Brain microvascular endothelial cell (primary cell): Measurements from ENCODE around the gene PTPRO.

Experiments used
- DNase-seq: peaks from one replicate; pipeline ENCODE4 v3.0.0-alpha.2; 2020
- H3K27ac ChIP-seq: fragments of 250-450 bp; sonication (Bioruptor Pico); 2 replicates; pipeline ENCODE4 v1.5.1; 2020; ENCODE audit warnings: mild to moderate bottlenecking, moderate library complexity
- H3K27me3 ChIP-seq: fragments of 250-450 bp; sonication (Bioruptor Pico); replicated peaks from 2 replicates; pipeline ENCODE4 v1.5.1; 2020; ENCODE audit warnings: mild to moderate bottlenecking
- H3K36me3 ChIP-seq: fragments of 250-450 bp; sonication (Bioruptor Pico); replicated peaks from 2 replicates; pipeline ENCODE4 v1.5.1; 2020; ENCODE audit warnings: mild to moderate bottlenecking
- H3K4me3 ChIP-seq: 2 replicates; pipeline ENCODE4 v1.5.1; 2011; ENCODE audit warnings: low read depth, mild to moderate bottlenecking, control low read depth, low read length, moderate library complexity
- in situ Hi-C: cut with HindIII; loops from 2 replicates; pipeline ENCODE4 v1.10.0; 2017; ENCODE audit warnings: low sequenced_read_pairs, low pct_ligation_motif_present
- TF ChIP-seq, protein P1 (sequence below): IDR thresholded peaks from 2 replicates; pipeline ENCODE4 v1.5.1; 2011; ENCODE audit warnings: low read depth, mild to moderate bottlenecking, moderate library complexity, low read length, control low read depth, inconsistent platforms; ENCODE audit errors: missing control alignments

PTPRO gene

DNA sequence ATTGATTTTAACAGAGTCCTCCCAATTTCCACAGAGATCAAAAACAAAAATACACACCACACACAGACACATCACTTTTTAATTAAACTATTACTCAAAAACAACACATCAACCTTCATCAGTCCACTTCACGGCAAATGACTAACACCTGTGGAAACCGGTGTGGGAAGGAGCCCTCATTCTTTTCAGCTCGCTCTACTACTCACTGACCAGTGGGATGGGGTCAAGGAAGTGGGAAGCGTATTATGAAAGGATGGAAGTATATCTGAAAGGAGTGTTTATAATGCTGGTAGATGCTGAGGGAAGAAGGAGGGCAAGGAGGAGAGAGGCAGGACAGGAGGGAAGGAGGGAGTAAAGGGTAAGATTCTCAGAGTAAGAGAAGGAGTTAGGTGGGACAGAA, 310.4 kb downstream of the PTPRO start:
- H3K27ac ChIP-seq = peak overlapping the region; percentile 98
- in situ Hi-C loops = no loop called here
- no peak overlapping the region for H3K4me3 ChIP-seq
- no peaks in the 10 kb centered on the region for H3K27me3 ChIP-seq
- peaks cover 7% of the 10 kb centered on the region for H3K36me3 ChIP-seq
- DNase-seq = no peak
- TF ChIP-seq, protein P1, sequence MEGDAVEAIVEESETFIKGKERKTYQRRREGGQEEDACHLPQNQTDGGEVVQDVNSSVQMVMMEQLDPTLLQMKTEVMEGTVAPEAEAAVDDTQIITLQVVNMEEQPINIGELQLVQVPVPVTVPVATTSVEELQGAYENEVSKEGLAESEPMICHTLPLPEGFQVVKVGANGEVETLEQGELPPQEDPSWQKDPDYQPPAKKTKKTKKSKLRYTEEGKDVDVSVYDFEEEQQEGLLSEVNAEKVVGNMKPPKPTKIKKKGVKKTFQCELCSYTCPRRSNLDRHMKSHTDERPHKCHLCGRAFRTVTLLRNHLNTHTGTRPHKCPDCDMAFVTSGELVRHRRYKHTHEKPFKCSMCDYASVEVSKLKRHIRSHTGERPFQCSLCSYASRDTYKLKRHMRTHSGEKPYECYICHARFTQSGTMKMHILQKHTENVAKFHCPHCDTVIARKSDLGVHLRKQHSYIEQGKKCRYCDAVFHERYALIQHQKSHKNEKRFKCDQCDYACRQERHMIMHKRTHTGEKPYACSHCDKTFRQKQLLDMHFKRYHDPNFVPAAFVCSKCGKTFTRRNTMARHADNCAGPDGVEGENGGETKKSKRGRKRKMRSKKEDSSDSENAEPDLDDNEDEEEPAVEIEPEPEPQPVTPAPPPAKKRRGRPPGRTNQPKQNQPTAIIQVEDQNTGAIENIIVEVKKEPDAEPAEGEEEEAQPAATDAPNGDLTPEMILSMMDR = no peak

- H3K27ac ChIP-seq = peak overlapping the region; percentile 98
- no peak for DNase-seq
- H3K4me3 ChIP-seq = no peak overlapping the region
- no peaks in the 10 kb centered on the region for H3K27me3 ChIP-seq
- TF ChIP-seq, protein P1 = no peak
- peaks cover 7% of the 10 kb centered on the region for H3K36me3 ChIP-seq
- in situ Hi-C loops = no loop called here
These were observed 310.9 kb downstream of the PTPRO start for GRCh38 chr12:15633201-15633600.

DNA sequence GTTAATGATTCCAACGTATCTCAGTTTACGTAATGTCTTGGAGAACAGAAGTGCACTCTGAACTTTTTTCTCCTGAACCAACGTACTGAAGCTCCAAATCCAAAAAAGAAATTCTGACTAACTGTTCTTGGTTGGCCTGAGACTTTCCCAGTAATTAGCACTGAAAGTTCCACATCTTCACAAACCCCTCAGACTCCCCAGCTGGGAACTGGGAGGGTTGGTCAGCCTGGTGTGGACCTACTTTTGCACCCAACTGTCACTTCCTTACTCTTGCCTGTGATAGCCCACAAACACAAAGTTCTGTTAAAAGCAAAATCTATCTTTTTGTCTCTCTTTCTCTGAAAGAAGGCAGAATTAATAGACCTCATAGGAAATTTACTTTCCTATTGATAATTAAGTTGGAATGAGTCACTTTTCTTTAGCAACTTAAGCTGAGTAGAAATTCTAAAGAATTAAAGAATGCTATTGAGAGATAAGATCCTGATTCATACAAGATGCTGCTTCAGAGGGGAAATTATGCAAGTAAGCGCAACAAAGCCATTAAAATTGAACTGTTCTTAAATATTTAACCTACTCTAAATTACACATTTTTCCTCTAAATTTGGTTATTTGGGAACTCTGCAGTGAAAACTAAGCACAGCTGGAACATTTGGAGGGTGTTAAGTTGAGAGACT, 311.8 kb downstream of the PTPRO start:
- H3K4me3 ChIP-seq = no peak overlapping the region
- peak overlapping the region; percentile 98 for H3K27ac ChIP-seq
- no peak for DNase-seq
- TF ChIP-seq, protein P1 = no peak
- in situ Hi-C loops = no loop called here
- H3K36me3 ChIP-seq = peaks cover 7% of the 10 kb centered on the region
- H3K27me3 ChIP-seq = no peaks in the 10 kb centered on the region

DNA sequence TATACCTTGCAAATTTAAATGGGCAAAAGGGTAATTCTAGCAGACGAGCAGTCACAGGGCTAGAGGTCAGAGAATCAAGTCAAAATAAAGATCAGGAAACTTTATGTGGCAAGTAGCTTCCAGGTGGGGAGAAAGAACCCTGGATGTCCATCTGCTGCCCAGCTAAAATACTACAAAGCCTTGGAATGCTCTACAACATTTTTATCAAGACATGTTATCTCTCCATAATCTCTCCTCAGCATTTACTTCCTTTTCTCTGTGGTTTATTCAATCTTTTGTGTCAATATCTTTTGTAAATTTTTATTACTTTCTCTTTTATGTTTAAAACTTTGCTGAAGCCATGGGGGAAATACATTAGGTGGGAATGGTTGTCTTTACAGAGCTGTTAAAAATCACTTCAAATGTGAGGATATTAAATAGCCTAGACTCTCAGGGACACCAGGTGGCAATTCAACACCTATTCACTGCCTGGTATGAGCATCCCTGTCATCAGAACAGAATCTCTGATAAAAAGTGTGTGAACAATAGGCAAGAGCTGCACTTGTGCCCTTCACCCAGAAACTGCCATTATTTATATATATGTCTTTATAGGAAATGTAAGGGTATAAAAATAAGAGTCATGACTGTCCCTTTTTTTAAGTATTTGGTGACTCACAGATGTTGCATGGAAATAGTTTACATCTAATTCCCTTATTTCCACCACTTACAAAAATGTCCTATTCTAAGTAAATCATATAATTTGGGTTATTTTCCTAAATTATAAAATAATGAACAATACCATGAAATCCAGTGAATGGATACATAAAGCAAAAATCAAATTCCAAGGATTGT, 314.0 kb downstream of the PTPRO start:
- TF ChIP-seq, protein P1 = no peak
- no peak overlapping the region for H3K4me3 ChIP-seq
- in situ Hi-C loops = no loop called here
- H3K27ac ChIP-seq = peak overlapping the region; percentile 94
- H3K27me3 ChIP-seq = no peaks in the 10 kb centered on the region
- H3K36me3 ChIP-seq = peaks cover 10% of the 10 kb centered on the region
- no peak for DNase-seq

DNA sequence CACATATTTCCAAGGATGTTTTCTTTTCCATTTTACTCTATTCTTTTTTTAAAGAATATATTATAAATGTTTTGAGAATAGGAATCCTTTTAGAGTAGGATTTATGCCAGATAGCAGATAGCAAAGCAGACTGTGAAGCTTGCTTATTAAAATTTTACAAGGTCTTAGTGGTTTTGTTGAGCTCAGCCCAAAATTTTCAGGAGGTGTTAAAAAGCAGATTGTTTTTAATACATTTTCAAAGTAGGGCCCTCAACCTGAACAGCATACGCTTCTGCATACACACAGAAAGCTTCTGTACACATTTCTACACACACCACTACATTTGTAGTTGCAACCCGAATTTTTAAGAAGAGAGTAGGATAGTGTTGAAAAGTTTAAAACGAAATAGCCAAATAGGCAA, 315.9 kb downstream of the PTPRO start:
- in situ Hi-C loops = no loop called here
- H3K4me3 ChIP-seq = no peak overlapping the region
- TF ChIP-seq, protein P1 = no peak
- peak overlapping the region; percentile 94 for H3K27ac ChIP-seq
- no peaks in the 10 kb centered on the region for H3K27me3 ChIP-seq
- DNase-seq = no peak
- peaks cover 9% of the 10 kb centered on the region for H3K36me3 ChIP-seq
